ENCODE data around the gene RTEL1.
"Not testable (repeated sequence)": the region's sequence is repeated elsewhere in the genome, so short reads cannot be mapped to it uniquely, and the experiment has no call there.

Gene RTEL1

GRCh38 chr20:63613863-63614594 is 44.1 kb upstream of the RTEL1 start:
- not testable (repeated sequence) for H2BK5ac ChIP-seq (ENCODE audit: low read depth, low read length, poor library complexity); H3K9ac ChIP-seq (ENCODE audit: low read length); H3K79me1 ChIP-seq (ENCODE audit: low read length); H4K91ac ChIP-seq (ENCODE audit: low read depth, low read length); H3K4me1 ChIP-seq (ENCODE audit: control insufficient read depth in 1 of 2, insufficient read depth in 2 of 2, low read length in 2 of 2); H3K4me2 ChIP-seq (ENCODE audit: low read length); H3K23ac ChIP-seq (ENCODE audit: low read length); H4K8ac ChIP-seq (ENCODE audit: low read depth, low read length); H3K4ac ChIP-seq (ENCODE audit: low read depth, low read length); H3K27me3 ChIP-seq (ENCODE audit: insufficient read depth, low read length); H4K12ac ChIP-seq (ENCODE audit: low read depth, low read length); H2AK5ac ChIP-seq (ENCODE audit: low read length); H3K18ac ChIP-seq (ENCODE audit: low read length); H3K4me3 ChIP-seq (ENCODE audit: low read depth, low read length); H3K14ac ChIP-seq (ENCODE audit: low read length); H3K9me3 ChIP-seq (ENCODE audit: insufficient read depth, low read depth, low read length); H3K79me2 ChIP-seq (ENCODE audit: control insufficient read depth, insufficient read depth, low read length, poor library complexity); H2AFZ ChIP-seq (ENCODE audit: insufficient read depth, low read length, poor library complexity); H2BK120ac ChIP-seq (ENCODE audit: insufficient read depth, low read length, poor library complexity); H2BK12ac ChIP-seq (ENCODE audit: low read length); H3K27ac ChIP-seq (ENCODE audit: low read depth, low read length)
- DNase-seq, result peak in 1 of 2 donors; percentile 29
- no CpG with 5 or more reads among the region's 18 CpGs for WGBS (ENCODE audit: extremely low coverage, insufficient coverage, insufficient read length)
- peaks cover 39% of the 10 kb centered on the region in 2 experiments for H3K36me3 ChIP-seq (ENCODE audit: control insufficient read depth in 1 of 2, insufficient read depth in 2 of 2, low read length in 2 of 2)

DNA sequence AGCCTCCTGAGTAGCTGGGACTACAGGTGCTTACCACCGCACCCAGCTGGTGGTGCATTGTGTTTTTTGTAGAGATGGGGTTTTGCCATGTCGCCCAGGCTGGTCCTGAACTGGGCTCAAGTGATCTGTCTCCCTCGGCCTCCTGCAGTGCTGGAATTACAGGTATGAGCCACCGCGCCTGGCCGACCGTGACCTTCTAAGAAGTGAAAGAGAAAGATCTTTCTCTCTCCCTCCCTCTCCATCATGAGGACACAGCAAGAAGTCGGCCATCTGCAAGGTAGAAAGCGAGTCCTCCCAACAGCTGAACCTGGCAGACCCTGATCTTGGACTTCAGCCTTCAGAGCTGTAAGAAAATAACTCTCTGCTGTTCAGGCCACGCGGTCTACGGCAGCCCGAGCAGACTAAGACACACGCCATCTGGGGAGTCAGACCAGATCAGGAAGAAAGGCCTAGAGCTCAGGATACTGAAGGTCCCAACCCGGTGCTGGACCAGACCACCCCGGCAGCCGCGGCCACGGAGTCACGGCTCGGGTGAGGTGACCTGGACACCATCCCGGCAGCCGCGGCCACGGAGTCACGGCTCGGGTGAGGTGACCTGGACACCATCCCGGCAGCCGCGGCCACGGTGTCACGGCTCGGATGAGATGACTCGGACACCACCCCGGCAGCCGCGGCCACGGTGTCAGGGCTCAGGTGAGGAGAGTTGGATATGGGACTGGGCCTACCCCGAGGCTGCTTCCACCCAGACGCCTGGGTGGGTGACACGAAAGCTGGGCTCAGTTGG is 40.8 kb upstream of the RTEL1 start:
- peaks cover 43 to 45% of the 10 kb centered on the region in 2 experiments for H3K36me3 ChIP-seq (ENCODE audit: control insufficient read depth in 1 of 2, insufficient read depth in 2 of 2, low read length in 2 of 2)
- no peak overlapping the region for H3K27ac ChIP-seq (ENCODE audit: low read depth, low read length)
- peaks cover 6% of the 10 kb centered on the region for H3K9me3 ChIP-seq (ENCODE audit: insufficient read depth, low read depth, low read length)
- no peaks in the 10 kb centered on the region for H3K27me3 ChIP-seq (ENCODE audit: insufficient read depth, low read length)
- WGBS (ENCODE audit: extremely low coverage, insufficient coverage, insufficient read length), result no CpG with 5 or more reads among the region's 41 CpGs
- no peak overlapping the region for H4K8ac ChIP-seq (ENCODE audit: low read depth, low read length)
- H3K4me2 ChIP-seq (ENCODE audit: low read length), result no peak overlapping the region
- no peak overlapping the region for H3K18ac ChIP-seq (ENCODE audit: low read length)
- no peaks in the 10 kb centered on the region for H3K79me1 ChIP-seq (ENCODE audit: low read length)
- H3K4me3 ChIP-seq (ENCODE audit: low read depth, low read length), result no peak overlapping the region
- H2AK5ac ChIP-seq (ENCODE audit: low read length), result no peak overlapping the region
- no peak overlapping the region for H3K4ac ChIP-seq (ENCODE audit: low read depth, low read length)
- no peak overlapping the region for H3K9ac ChIP-seq (ENCODE audit: low read length)
- H2BK12ac ChIP-seq (ENCODE audit: low read length), result no peak overlapping the region
- no peak overlapping the region for H3K14ac ChIP-seq (ENCODE audit: low read length)
- H4K12ac ChIP-seq (ENCODE audit: low read depth, low read length), result no peak overlapping the region
- H3K79me2 ChIP-seq (ENCODE audit: control insufficient read depth, insufficient read depth, low read length, poor library complexity), result peaks cover 1% of the 10 kb centered on the region
- no peak overlapping the region for H4K91ac ChIP-seq (ENCODE audit: low read depth, low read length)
- no peak overlapping the region for H2BK120ac ChIP-seq (ENCODE audit: insufficient read depth, low read length, poor library complexity)
- H2AFZ ChIP-seq (ENCODE audit: insufficient read depth, low read length, poor library complexity), result no peak overlapping the region
- H2BK5ac ChIP-seq (ENCODE audit: low read depth, low read length, poor library complexity), result no peak overlapping the region
- H3K4me1 ChIP-seq (ENCODE audit: control insufficient read depth in 1 of 2, insufficient read depth in 2 of 2, low read length in 2 of 2), result peaks cover 0 to 5% of the 10 kb centered on the region in 2 experiments
- H3K23ac ChIP-seq (ENCODE audit: low read length), result no peak overlapping the region
- no peak for DNase-seq

DNA sequence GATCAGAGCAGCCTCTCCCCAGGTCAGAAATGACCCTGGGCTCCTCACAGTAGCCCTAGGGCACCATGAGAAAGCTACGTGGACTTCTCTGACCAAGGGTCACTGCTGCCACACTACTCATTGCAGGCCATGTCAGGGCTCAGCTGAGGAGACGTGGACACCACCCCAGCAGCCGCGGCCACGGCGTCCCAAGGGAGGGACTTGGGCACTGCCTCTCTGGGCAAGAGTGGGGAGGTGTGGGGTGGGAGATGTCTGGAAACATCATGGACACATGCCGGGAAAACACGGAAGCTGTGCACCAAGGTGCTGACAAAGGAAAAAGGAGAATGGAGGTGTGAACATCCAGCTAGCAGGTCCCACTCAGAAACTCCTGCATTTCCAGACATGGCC is 40.2 kb upstream of the RTEL1 start:
- Histone ChIP-seq H3K9ac (ENCODE audit: low read length) (no peak overlapping the region), H4K8ac (ENCODE audit: low read depth, low read length) (no peak overlapping the region), H3K4me2 (ENCODE audit: low read length) (no peak overlapping the region), H2AK5ac (ENCODE audit: low read length) (no peak overlapping the region), H3K79me2 (ENCODE audit: control insufficient read depth, insufficient read depth, low read length, poor library complexity) (peaks cover 1% of the 10 kb centered on the region), H2BK120ac (ENCODE audit: insufficient read depth, low read length, poor library complexity) (no peak overlapping the region), H3K23ac (ENCODE audit: low read length) (no peak overlapping the region), H3K4ac (ENCODE audit: low read depth, low read length) (no peak overlapping the region), H2AFZ (ENCODE audit: insufficient read depth, low read length, poor library complexity) (no peak overlapping the region), H3K27ac (ENCODE audit: low read depth, low read length) (no peak overlapping the region), H4K12ac (ENCODE audit: low read depth, low read length) (no peak overlapping the region), H3K4me1 (ENCODE audit: control insufficient read depth in 1 of 2, insufficient read depth in 2 of 2, low read length in 2 of 2) (peaks cover 0 to 5% of the 10 kb centered on the region in 2 experiments), H3K14ac (ENCODE audit: low read length) (no peak overlapping the region), H4K91ac (ENCODE audit: low read depth, low read length) (no peak overlapping the region), H2BK5ac (ENCODE audit: low read depth, low read length, poor library complexity) (no peak overlapping the region), H3K27me3 (ENCODE audit: insufficient read depth, low read length) (no peaks in the 10 kb centered on the region), H3K79me1 (ENCODE audit: low read length) (no peaks in the 10 kb centered on the region), H2BK12ac (ENCODE audit: low read length) (no peak overlapping the region), H3K9me3 (ENCODE audit: insufficient read depth, low read depth, low read length) (peaks cover 6% of the 10 kb centered on the region), H3K18ac (ENCODE audit: low read length) (no peak overlapping the region), H3K36me3 (ENCODE audit: control insufficient read depth in 1 of 2, insufficient read depth in 2 of 2, low read length in 2 of 2) (peaks cover 43 to 45% of the 10 kb centered on the region in 2 experiments), H3K4me3 (ENCODE audit: low read depth, low read length) (no peak overlapping the region)
- no CpG with 5 or more reads among the region's 8 CpGs for WGBS (ENCODE audit: extremely low coverage, insufficient coverage, insufficient read length)
- DNase-seq, result no peak

GRCh38 chr20:63618291-63618980 is 39.7 kb upstream of the RTEL1 start:
- H3K9ac ChIP-seq (ENCODE audit: low read length), result no peak overlapping the region
- no peak overlapping the region for H3K27ac ChIP-seq (ENCODE audit: low read depth, low read length)
- no peak overlapping the region for H2AFZ ChIP-seq (ENCODE audit: insufficient read depth, low read length, poor library complexity)
- no peak overlapping the region for H3K4ac ChIP-seq (ENCODE audit: low read depth, low read length)
- H2BK5ac ChIP-seq (ENCODE audit: low read depth, low read length, poor library complexity), result no peak overlapping the region
- no peak overlapping the region for H3K14ac ChIP-seq (ENCODE audit: low read length)
- peaks cover 1% of the 10 kb centered on the region for H3K79me2 ChIP-seq (ENCODE audit: control insufficient read depth, insufficient read depth, low read length, poor library complexity)
- no CpG with 5 or more reads among the region's 11 CpGs for WGBS (ENCODE audit: extremely low coverage, insufficient coverage, insufficient read length)
- H2AK5ac ChIP-seq (ENCODE audit: low read length), result no peak overlapping the region
- no peak overlapping the region for H4K91ac ChIP-seq (ENCODE audit: low read depth, low read length)
- H3K18ac ChIP-seq (ENCODE audit: low read length), result no peak overlapping the region
- H4K8ac ChIP-seq (ENCODE audit: low read depth, low read length), result no peak overlapping the region
- H3K27me3 ChIP-seq (ENCODE audit: insufficient read depth, low read length), result no peaks in the 10 kb centered on the region
- no peak for DNase-seq
- H3K4me3 ChIP-seq (ENCODE audit: low read depth, low read length), result no peak overlapping the region
- no peak overlapping the region for H2BK120ac ChIP-seq (ENCODE audit: insufficient read depth, low read length, poor library complexity)
- peaks cover 43% of the 10 kb centered on the region in 2 experiments for H3K36me3 ChIP-seq (ENCODE audit: control insufficient read depth in 1 of 2, insufficient read depth in 2 of 2, low read length in 2 of 2)
- no peak overlapping the region for H3K4me2 ChIP-seq (ENCODE audit: low read length)
- H3K23ac ChIP-seq (ENCODE audit: low read length), result no peak overlapping the region
- H4K12ac ChIP-seq (ENCODE audit: low read depth, low read length), result no peak overlapping the region
- H2BK12ac ChIP-seq (ENCODE audit: low read length), result no peak overlapping the region
- H3K4me1 ChIP-seq (ENCODE audit: control insufficient read depth in 1 of 2, insufficient read depth in 2 of 2, low read length in 2 of 2), result peaks cover 0 to 5% of the 10 kb centered on the region in 2 experiments
- no peaks in the 10 kb centered on the region for H3K79me1 ChIP-seq (ENCODE audit: low read length)
- peaks cover 6% of the 10 kb centered on the region for H3K9me3 ChIP-seq (ENCODE audit: insufficient read depth, low read depth, low read length)

Measured in trophoblast cell (in vitro differentiated cells and primary cell).